HG03280 (cell line): ENCODE measurements around the gene TRIM2.

Experiments used
- ATAC-seq: cut with Tn5 transposase; IDR thresholded peaks from one replicate; pipeline ENCODE4 v1.9.1; 2021; ENCODE audit warnings: mild to moderate bottlenecking, moderate library complexity; ENCODE audit not compliant: unreplicated experiment

Gene TRIM2

DNA sequence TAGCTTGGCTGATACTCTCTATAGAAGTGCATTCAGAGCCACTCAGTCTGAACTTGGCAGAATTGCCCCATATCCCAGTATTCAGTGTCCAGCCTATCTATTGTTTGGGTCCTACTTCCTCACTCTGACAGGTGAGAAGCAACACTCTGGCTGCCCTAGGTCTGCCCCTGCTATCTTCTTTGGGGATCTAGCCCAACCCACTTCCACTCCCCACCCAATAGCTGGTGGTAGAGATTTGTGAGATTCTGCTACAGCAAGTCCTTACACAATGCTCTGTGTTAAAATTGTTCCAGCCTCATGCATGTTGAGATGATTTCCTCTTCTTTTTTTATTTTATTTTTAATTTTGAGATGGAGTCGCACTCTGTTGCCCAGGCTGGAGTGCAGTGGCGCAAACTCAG lies 67.6 kb downstream of the TRIM2 start:
- no peak for ATAC-seq

DNA sequence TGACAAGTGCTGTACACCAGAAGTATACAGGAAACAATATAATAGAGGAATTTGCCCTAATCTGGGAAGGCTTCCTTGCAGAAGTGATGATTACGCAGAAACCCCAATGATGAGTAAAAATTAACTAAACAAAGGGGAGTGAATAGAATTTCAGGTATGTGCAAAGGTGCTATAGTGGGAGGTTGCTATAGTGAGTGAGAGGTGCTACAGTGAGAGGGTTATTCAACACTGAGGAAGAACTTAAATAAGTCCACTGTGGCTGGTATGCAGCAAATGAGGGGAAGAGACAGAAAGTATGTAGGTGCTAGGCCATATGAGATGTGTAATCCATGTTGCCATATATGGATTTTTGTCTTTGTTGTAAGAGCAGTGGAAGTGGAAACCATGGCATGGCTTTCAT lies 69.5 kb downstream of the TRIM2 start:
- no peak for ATAC-seq

DNA sequence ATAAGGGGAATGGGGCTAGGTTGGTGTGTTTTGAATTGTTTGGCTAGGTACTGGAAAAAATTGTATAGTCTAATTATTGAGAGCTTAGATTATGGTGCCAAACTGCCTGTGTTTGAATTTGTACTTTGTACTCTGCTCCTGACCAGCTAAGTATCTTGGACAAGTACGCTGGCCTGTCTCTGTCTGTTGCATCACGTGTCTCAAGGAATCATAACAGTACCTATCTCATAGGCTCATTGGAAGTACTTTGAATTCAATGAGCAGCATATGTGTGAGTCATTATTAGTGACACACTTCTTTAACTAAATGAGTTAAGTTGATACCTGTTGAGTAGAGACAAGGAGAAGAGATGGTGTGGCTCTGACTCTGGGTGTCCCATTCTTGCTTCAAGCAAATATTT lies 70.7 kb downstream of the TRIM2 start:
- no peak for ATAC-seq

DNA sequence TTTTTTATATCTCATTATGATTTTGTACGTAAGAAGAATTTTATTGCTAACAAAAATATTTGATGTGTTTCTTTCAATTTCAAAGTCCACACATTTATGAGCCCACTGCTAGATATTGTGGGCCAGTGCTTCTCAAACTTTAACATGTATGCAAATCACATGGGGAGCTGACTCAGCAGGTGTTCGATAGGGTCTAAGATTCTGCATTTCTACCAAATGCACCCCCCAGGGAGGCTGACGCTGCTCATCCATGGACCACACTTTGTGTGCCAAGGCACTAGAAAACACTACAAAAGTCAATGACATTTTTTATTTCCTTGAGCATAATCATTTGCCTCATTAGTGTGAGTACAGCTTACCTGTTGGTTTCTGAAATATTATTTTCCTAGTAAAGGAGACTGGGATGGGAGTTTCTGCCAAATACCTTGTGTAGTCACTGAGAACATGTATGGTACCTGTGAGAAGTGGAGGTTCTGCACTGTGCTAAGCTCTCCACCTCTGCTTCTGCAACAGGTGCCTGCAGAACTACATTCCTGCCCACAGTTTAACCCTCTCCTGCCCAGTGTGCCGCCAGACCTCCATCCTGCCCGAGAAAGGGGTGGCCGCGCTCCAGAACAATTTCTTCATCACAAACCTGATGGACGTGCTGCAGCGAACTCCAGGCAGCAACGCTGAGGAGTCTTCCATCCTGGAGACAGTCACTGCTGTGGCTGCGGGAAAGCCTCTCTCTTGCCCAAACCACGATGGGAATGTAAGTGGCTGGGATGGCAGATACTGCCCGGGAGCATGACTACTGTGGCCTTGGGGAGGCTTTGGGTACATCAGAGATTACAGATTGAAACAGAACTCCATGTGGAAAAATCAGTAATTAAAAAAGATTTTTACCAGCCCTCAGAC lies 71.4 kb downstream of the TRIM2 start:
- no peak for ATAC-seq

DNA sequence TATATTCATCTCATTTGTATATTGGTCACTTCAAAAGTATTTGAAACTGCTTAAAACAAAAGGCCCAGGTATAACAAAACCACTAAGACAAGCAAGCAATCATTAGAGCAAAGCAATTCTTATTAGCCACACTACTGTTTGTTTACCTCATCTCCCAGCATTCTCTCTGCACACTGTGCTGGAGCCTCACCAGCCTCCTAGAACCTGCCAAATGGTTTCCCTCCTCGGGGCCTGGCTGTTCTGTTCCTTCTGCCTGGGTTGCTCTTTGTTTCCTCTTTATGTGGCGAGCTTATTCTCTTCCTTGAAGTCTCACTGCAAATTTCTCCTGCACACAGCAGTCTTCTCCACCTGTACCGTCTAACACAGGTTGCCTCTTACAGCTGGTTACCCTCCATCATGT lies 72.7 kb downstream of the TRIM2 start:
- no peak for ATAC-seq

DNA sequence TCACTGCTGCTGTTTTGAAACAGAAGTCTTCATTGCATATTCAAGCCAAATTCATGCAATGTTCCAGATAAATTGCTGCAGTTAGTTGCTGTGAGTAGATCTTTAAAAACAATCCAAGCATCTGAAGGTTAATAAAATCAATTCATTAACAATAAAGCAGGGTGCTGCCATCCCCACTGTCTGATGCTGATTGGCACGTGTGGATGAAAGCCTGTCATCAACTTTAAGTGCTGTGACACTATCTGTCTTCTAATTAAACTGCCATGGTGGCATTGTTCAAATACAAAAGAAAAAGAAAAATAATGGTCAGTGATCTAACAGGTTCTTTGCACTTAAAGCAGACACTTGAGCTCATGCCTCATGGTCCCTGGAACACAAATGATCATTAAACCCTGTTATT lies 77.2 kb downstream of the TRIM2 start:
- ATAC-seq: no peak

DNA sequence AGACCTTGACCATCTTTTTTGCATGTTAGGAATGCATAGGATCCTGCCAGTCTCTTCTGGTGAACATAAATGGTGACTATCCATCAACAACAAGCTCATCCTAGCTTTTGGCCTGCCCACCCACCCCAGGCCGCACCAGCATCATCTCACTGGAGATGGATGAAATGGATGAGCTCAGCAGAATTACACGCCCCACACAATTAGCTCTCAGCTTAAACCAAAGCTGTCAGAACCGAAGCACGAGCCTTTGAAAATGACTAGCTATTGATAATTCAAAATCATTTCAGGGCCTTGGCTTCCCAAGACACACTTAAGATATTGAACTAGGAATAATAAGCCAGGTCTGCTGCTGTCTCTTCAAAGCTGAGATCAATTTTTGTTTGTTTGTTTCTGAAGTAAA lies 77.8 kb downstream of the TRIM2 start:
- no peak for ATAC-seq

DNA sequence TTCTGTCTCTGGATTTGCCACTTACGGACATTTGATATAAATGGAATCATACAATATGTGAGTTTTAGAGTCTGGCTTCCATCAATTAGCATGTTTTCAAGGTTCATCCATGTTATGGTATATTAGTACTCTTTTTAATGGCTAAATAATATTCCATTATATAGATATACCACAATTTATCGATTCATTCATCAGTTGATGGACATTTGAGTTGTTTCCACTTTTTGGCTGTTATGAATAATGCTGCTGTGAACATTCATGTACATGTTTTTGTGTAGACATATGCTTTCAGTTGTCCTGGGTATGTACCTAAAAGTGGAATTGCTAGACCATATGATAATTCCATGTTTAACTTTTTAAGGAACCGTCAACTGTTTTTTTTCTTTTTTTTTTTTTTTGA lies 79.0 kb downstream of the TRIM2 start:
- no peak for ATAC-seq

DNA sequence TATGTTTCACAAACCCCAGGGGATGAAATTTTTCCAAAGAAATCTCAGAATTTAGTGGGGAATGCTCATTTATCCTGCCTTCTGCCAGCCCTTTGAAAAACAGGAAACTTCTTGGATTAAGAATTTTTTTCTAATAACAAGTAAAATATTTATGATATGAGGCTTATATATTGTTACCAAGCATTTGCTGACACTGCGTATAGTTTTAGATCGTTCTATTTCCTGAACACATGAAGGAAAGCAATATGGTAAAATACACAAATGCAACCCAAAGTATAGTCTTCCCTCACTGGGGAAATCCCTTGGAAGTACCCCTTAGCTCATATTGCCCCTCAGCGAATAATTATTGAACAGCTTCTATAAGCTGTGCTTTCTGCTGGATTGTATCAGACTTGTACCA lies 85.9 kb downstream of the TRIM2 start:
- no peak for ATAC-seq

DNA sequence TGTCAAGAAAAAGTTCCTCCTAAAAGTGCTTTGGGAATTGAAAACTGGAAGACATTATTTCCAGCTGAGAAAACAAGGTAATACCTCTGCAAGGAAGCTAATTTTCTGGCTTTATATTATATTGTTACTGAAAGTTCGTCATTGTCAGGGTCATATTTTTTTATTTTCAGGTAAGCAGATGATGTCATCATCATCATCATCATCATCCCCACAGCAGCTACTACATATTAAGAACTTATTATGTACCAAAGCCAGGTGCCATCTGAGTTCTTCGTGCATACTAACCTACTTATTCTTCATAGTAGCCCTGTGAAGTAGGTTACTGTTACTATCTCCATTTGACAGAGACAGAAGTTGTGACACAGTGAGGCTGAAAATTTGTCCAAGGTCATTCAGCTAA lies 87.3 kb downstream of the TRIM2 start:
- no peak for ATAC-seq

DNA sequence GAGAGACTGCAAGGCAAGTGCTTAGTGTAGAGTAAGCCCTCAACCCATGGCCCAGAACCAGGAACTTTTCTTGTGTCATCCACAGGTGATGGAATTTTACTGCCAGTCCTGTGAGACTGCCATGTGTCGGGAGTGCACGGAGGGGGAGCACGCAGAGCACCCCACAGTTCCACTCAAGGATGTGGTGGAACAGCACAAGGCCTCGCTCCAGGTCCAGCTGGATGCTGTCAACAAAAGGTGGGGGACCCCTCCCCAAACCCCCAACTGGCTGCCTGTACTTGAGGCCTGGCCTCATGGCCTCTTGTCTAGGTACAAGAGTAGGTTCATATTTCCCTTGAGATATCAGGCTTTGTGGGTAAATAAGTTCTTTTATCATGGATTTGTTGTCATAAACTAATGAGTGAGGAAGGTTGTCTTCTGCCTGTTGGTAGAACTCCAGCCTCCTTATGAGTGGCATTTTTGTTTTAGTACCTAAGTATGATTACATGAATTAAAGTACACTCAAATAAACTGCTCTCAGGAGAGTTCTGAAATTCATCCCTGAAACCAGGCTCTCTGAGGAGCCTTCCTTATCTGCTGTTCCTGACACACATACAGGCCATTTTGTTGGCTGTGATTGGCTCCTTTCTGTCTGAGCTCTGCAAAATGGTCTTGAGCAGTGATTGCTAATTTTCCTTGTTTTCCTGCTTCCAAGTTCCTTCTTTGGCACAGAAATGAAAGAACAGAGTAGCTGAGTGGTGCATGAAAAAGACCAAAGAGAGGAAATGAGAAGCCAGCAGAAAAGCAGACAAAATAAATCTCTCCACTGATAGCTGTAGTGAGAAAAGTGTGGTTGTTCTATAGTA lies 88.9 kb downstream of the TRIM2 start:
- no peak for ATAC-seq

DNA sequence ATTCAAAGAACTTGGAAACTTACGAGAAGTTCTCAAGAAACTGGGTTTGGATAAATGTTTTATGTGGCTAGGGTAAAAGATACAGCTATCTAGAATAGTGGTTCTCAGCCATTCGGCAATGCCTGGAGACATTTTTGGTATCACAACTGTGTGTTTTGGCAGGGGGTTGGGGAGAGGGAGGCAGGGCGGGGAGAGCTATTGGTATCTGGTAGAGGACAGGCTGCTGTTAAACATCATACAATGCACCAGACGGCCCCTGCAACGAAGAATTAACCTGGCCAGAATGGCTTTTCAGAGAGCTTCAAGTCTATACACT lies 89.5 kb downstream of the TRIM2 start:
- no peak for ATAC-seq

DNA sequence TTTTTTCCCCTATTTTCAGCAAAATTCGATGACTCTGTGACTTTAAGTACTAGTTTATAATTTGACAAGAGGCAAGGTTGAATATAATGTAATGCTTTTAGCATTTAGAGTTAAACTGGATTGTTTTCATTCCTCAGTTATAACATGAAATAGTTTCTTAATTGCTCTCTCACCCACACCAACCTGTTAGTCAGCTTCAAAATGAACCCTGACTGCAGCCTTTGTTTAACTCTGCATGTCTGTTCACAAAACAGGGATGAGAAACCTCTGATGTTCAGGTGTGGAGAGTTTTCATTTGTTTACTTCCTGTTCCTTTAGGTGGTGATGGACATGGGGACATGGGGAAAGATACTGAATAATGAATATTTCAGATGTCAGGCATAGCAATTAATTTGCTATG lies 90.4 kb downstream of the TRIM2 start:
- ATAC-seq: no peak

DNA sequence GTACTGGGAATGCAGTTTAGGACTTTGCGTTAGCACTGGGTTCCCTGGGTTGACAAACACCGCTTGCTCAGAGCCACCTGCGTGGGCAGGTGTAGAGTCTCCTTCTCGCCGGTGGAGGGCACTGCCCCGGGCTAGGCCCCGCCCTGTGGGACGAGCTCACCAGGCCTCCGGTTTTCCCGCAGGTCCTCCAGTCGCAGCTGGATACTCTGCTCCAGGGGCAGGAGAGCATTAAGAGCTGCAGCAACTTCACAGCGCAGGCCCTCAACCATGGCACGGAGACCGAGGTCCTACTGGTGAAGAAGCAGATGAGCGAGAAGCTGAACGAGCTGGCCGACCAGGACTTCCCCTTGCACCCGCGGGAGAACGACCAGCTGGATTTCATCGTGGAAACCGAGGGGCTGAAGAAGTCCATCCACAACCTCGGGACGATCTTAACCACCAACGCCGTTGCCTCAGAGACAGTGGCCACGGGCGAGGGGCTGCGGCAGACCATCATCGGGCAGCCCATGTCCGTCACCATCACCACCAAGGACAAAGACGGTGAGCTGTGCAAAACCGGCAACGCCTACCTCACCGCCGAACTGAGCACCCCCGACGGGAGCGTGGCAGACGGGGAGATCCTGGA lies 91.0 kb downstream of the TRIM2 start:
- no peak for ATAC-seq

DNA sequence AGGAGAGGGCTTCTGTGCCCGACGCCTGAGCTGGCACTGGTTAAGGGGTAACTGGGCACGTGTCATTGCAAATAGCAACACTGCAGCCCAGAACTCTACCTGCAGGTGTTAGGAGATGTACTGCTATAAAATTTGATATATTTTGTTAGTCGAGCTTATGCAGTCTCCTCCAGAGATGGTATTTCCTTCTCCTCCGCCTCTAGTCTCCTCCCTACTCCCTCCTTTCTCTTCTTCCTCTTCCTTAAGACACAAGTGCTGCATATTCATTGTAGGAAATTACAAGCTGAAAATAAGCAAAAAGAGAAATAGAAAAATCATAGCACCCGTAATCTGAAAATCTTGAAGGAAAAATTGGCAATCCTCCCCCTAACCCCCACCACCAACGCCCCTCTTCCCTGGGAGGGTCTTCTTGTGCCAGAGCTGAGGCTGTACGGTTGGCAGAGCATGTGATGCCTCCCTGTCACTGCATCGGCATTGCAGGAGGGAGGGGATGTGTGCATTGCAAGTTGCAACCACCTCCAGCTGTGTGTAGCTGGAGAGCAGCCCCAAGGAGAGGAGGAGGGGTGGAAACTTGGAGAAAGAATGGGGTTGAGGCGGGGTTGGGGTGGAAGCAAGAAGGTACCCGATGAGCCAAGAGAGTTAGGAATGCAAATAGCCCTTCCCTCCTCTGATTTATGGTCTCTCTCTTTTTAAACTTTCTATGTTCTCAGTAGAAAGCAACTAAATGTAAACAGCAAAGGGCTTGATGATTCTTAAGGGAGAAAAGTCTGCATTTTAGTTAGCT lies 92.0 kb downstream of the TRIM2 start:
- ATAC-seq: no peak

DNA sequence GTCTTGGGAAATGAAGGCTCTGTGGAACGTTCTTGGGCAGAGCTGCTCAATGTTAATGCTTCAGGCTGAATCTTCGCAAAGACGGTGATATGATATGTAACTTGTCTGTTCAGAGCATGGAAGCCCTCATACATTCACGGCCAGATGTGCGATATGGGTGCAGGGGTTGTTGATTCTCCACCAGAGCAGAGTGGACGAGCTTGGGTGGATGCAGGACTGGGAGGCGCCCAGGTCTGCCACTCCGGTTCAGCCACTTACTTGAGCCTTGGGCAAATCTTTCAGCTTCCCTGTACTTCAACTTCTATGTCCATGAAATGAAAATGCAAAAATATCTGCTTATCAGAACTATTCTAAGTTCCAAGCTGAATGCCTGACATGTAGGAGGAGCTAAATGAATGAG lies 92.9 kb downstream of the TRIM2 start:
- ATAC-seq: no peak

DNA sequence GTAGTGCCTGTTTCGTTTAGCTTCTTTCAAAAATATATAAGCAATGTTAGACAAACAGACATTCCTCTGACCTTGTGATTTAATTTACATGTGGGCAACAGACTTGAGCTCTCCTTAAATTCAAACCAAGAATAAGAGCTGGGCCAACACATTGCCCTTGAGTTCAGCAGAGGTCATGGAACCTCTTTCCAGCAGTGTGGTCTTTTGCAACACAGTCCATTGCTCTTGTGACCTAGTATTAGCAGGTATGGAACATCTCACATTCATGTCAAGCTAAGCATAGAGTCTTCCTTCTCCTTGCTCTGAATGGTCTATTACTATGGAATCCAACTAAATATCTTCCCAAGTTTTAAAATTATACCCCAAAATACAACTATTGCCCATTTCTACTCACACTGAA lies 106.5 kb downstream of the TRIM2 start:
- no peak for ATAC-seq

DNA sequence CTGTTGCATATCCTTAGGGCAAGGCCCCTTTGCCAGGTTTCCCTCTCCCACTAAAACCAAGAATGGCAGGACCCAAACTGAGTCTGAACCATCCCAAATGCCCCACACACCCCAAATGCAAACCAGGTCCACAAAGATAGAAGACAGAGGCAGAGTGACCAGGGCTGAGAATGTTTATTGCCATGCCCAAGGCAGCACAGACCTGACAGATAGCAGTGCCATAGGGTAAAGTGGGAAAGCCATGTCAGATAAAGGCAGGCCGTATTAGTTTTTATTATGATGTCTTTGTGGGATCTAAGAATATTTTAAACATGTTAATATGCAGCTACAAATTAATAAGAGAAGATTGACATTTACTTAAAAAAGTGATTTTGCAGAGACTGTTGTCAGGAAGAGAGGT lies 110.7 kb downstream of the TRIM2 start:
- no peak for ATAC-seq

DNA sequence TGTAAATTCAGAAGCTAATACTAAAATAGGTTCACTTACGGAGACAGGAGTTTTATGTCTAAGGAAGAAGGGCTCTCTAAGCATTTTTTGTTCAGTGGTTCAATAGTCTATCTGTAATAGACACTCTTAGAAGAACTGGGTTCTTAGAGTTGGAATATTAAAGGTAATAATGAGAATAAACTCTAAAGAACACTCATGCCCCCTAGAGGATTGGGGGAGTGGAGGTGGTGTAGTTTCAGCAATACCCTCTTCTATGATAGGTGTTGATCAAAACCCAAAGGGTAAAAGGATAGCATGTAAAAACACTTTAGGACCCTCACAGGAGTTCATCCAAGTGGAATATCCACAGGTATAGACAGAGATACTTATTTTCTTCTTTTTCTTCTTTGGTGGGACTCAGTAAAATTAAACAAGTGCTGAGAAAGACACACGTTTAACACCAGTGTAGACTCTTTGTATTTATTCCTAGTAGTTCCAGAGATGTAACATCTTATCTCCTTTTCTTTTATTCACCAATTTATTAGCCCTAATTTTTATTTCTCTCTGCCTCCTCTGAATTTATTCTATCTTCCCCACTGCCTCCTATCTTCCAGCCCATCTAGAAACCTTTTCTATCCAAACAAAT lies 114.6 kb downstream of the TRIM2 start:
- no peak for ATAC-seq

DNA sequence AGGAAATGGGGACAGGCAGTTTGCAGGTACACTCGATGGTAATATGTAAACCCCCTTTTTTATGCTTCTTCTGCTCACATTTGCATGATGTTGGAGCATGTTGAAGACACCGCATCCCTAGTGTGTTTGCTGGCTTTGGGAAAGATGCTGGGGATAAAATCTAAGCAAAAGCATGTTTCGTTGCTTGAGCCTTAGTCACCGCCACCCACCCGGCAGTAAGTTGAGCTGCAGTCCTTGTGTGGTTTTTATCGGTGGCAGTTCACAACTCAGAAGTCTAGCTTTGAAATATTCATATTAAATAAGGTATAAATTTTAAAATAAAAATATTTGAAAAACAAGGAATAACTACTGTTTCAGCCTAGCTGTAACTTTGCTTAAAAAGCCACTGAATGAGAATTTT lies 118.5 kb downstream of the TRIM2 start:
- no peak for ATAC-seq

DNA sequence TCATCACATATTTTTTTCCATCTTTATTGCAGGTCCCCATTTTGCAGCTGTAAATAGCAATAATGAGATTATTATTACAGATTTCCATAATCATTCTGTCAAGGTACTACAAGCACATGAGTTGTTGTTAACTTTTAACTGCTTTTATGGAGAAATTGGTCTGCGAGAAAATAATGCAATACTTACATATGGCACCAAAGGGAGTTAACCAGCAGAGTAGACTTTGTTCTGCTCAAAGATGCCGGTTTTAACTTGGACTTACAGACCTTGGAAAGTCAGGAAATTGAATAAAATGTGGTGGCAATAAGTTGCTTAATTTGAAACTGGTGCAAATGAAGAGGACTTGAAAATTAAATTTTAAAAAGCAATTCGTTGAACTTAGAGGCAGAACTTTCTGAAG lies 119.8 kb downstream of the TRIM2 start:
- no peak for ATAC-seq
